SHP77 (cell line): Measurements from ENCODE around the gene CPM.

Experiments used
- DNase-seq, 2 experiments: peaks; one replicate each; lab custom pipeline; 2025; lab: John Stamatoyannopoulos, UW

CPM gene

GRCh38 chr12:68878283-68878682 is 54.7 kb downstream of the CPM start:
- DNase-seq, result no peak

GRCh38 chr12:68877583-68877982 is 55.4 kb downstream of the CPM start:
- no peak for DNase-seq

GRCh38 chr12:68876461-68876860 is 56.5 kb downstream of the CPM start:
- DNase-seq, result no peak

- no peak for DNase-seq
Measured at GRCh38 chr12:68873316-68873715, 59.7 kb downstream of the CPM start.

GRCh38 chr12:68871921-68872320 is 61.0 kb downstream of the CPM start:
- peak in 1 of 2 experiments; percentile 18 for DNase-seq

- DNase-seq, result no peak
Measured at GRCh38 chr12:68871396-68871795, 61.6 kb downstream of the CPM start.

GRCh38 chr12:68870443-68870842 is 62.5 kb downstream of the CPM start:
- DNase-seq, result no peak

- no peak for DNase-seq
Measured at GRCh38 chr12:68870011-68870410, 63.0 kb downstream of the CPM start.

GRCh38 chr12:68868043-68868790 is 64.8 kb downstream of the CPM start:
- DNase-seq, result no peak

- no peak for DNase-seq
Measured at GRCh38 chr12:68867606-68868005, 65.4 kb downstream of the CPM start.

- DNase-seq, result no peak
Measured at GRCh38 chr12:68866950-68867349, 66.0 kb downstream of the CPM start.

- no peak for DNase-seq
Measured at GRCh38 chr12:68865399-68866164, 67.4 kb downstream of the CPM start.

GRCh38 chr12:68864604-68865003 is 68.4 kb downstream of the CPM start:
- DNase-seq, result no peak

- peak; percentile 36 to 47 for DNase-seq
Measured at GRCh38 chr12:68863886-68864454, 69.0 kb downstream of the CPM start.

GRCh38 chr12:68863109-68863770 is 69.7 kb downstream of the CPM start:
- no peak for DNase-seq

- no peak for DNase-seq
Measured at GRCh38 chr12:68861890-68862289, 71.1 kb downstream of the CPM start.

- DNase-seq, result no peak
Measured at GRCh38 chr12:68856510-68856909, 76.5 kb downstream of the CPM start.

- no peak for DNase-seq
Measured at GRCh38 chr12:68855771-68856170, 77.2 kb downstream of the CPM start.

GRCh38 chr12:68855111-68855510 is 77.9 kb downstream of the CPM start:
- DNase-seq, result no peak

GRCh38 chr12:68854554-68854953 is 78.4 kb downstream of the CPM start:
- DNase-seq, result no peak

- DNase-seq, result no peak
Measured at GRCh38 chr12:68854078-68854468, 78.9 kb downstream of the CPM start.

- no peak for DNase-seq
Measured at GRCh38 chr12:68853396-68854077, 79.4 kb downstream of the CPM start.
